Measurements from ENCODE around the gene DDX6.
"Not testable (repeated sequence)": the region's sequence is repeated elsewhere in the genome, so short reads cannot be mapped to it uniquely, and the experiment has no call there.

DDX6 gene

DNA sequence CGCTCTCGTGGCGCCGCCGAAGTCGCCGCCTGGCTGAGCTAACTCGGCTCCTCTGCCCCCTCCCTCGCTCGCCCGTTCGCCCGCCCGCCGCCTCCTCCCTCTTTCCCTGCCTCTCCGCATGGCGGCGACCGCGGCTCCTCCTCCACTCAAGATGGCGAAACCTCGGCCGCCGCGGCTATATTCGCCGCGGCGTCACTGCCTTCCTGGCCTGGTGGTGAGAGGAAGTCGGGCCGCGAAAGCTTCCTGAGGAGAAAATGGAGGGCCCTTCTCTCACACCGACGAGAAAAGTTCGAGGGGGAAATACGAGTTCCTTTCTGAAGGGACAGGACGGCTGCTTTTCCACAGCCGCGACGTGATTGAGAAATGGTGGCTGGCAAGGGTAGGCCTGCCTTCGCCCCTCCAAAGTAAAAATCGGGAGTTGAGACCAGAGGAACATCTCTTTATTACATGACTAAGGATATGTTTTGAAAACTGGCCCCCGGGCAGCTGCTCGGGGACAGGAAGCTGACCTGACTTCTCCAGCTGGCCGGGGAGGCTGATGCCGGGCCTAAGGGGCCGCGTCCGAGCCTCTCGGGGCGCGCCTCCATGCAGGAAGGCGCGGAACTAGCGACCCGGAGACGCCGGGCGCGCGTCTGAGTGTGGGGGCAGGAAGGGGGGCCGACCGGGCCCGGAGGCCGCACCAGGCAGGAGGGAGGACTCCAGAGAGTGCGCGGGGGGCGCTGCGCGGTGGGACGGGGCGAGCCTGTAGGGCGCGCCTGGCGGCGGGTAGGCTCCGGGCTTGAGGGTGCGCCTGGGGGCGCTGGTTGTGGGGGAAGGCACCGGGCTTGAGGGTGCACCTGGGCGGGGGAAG is at the start of gene DDX6:
DDX6 (minus strand) TSS at position 54 of the 850 bp plus-strand sequence. CDS start 4,913 bp downstream, outside the sequence.
- peak; percentile 82 for DNase-seq

- DNase-seq, result no peak
Observed at GRCh38 chr11:118838905-118839553, 48.1 kb upstream of the DDX6 start.

- no peak for DNase-seq
Observed at GRCh38 chr11:118837868-118838267, 46.9 kb upstream of the DDX6 start.

- no peak for DNase-seq
Observed at GRCh38 chr11:118834427-118835028, 43.6 kb upstream of the DDX6 start.

GRCh38 chr11:118827118-118827517 is 36.2 kb upstream of the DDX6 start:
- no peak for DNase-seq

DNA sequence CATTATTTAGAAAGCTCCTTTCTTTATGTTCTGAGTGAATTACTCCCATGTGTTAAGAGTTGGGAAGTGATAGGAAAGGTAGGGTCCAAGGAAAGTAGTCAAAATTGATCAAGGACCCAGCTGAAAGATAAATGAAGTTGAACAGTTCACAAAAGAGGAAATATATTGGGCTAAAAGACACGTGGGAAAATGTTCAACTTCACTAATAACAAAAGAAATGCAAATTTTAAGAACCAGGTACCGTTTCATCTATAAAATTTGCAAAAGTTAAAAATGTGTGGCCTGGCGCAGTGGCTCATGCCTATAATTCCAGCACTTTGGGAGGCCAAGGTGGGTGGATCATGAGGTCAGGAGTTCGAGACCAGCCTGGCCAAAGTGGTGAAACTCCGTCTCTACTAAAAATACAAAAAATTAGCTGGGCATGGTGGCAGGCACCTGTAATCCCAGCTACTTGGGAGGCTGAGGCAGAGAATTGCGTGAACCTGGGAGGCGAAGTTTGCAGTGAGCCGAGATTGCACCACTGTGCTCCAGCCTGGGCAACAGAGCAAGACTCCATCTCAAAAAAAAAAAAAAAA is 32.1 kb upstream of the DDX6 start:
- DNase-seq, result not testable (repeated sequence)

GRCh38 chr11:118820412-118821357 is 29.7 kb upstream of the DDX6 start:
- DNase-seq, result no peak

- DNase-seq, result not testable (repeated sequence)
Observed at GRCh38 chr11:118820025-118820379, 29.0 kb upstream of the DDX6 start.

GRCh38 chr11:118819334-118820024 is 28.5 kb upstream of the DDX6 start:
- DNase-seq, result no peak

DNA sequence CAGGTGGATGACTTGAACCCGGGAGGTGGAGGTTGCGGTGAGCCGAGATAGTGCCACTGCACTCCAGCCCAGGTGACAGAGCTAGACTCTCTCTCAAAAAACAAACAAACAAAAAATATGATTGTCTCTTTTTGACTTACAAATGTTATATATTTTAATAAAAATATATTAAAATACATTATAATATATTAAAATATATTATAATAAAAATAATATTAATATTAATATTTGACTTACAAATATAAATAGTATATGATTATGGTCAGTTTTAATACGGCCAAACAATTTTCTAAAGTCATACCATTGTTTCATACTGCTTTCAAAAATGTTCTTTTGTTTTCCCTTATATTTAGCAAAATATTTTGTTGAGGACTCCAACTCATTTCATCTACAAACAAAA is 27.2 kb upstream of the DDX6 start:
- DNase-seq, result no peak

DNA sequence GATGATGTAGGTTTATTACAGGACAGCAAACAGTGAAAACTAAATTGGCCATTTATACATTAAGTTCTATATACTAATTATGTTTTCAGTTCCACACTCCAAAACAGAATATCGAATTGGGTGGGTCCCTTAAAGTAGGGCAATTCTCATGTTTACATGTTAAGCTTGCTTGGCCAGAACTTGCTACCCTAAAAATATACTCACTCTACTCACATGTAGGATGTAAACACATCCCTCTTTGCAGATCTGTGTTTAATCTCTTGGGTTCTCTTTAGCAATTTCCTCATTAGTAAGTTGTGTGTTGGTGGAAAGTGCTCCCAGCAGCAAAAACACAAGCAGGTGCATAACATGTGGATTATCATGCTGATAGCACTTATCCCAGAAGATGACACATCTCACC is 22.6 kb upstream of the DDX6 start:
- no peak for DNase-seq

DNA sequence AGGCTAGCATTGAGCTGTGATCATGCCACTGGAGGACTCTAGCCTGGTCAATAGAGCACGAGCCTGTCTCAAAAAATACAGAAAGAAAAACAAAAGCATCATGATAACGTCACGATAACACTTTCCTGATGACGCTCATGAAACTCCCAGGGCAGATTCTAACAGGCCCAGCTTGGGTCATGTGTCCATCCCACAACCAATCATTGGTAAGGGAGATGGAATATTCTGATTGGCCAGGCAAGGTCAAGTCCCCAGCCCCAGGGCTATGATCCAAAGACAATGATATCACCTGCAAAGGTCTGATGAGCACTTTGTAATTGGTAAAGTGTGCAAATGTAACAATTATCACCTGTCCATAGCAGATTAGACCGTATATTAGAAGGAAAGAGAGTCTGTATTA is 21.5 kb upstream of the DDX6 start:
- no peak for DNase-seq

DNA sequence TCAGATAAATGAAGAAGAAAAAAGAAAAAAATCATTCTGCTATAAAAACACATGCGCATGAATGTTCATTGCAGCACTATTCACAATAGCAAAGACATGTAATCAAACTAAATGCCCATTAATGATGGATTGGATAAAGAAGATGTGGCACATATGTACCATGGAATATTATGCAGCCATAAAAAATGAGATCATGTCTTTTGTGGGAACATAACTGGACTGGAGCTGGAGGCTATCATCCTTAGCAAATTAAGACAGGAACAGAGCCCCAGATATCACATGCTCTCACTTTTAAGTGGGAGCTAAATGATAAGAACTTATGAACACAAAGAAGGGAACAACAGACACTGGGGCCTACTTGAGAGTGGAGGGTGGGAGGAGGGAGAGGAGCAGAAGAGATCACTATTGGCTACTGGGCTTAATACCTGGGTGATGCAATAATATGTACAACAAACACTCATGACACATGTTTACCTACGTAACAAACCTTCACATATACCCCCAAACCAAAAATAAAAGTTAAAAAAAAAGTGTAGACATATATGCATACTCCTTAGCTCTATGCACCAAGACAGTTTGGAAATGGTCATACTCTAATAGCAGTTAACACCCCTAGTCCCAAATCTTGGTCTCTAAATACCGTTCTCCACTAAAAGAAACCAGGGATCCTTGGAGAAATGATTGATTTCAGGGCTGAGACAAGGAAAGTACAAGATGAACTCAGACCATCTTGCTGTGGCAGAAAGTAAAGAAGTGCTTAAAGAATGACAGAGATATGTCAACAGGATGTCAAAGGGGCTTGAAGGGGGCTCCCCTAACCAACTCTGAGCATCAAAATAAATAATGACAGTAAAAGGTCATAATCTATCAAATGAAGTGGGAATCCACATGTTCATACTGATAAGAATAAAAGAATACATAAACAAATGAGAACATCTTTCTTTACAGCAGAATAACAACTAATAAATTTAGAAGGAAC is 17.1 kb upstream of the DDX6 start:
- DNase-seq, result no peak

- DNase-seq, result no peak
Observed at GRCh38 chr11:118806400-118806799, 15.4 kb upstream of the DDX6 start.

- DNase-seq, result no peak
Observed at GRCh38 chr11:118804094-118804493, 13.1 kb upstream of the DDX6 start.

- no peak for DNase-seq
Observed at GRCh38 chr11:118799372-118799771, 8.4 kb upstream of the DDX6 start.

- no peak for DNase-seq
Observed at GRCh38 chr11:118797510-118797909, 6.5 kb upstream of the DDX6 start.

- peak; percentile 81 for DNase-seq
Observed at GRCh38 chr11:118792570-118793124, 1.7 kb upstream of the DDX6 start.

DNA sequence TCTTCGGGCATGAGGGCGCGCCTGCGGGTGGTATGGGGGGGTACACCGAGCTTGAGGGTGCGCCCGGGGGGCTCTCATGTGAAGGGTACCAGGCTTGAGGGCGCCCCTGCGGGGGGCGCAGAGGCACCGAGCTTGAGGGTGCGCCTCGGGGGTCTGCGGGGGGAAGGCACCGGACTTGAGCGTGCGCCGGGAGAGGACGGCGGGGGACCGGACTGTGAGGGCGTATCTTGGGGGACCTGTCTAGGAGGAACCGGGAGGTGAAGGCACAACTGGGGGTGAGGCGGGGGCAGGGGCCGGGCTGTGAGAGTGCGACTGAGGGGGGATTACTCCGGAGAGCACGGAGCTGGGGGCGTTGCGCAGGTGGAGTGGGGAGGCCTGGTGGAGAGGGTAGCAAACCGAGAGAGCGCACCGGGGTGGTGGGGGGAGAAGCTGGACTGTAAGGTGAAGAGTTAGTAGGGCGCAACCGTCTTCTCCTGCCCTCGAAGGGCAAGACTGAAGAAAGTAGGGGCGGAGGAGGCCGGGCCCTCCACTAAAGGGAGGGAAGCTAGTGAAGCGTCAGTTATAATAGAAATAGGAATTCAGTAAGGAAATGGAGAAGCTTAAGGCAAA is 1.1 kb upstream of the DDX6 start:
- peak; percentile 29 for DNase-seq
